GM19395 (cell line): ENCODE data around the gene PPM1J.
"Not testable (repeated sequence)": the region's sequence is repeated elsewhere in the genome, so short reads cannot be mapped to it uniquely, and the experiment has no call there.

Source experiments
- ATAC-seq: cut with Tn5 transposase; IDR thresholded peaks from one replicate; pipeline ENCODE4 v1.9.1; 2021; ENCODE audit warnings: mild to moderate bottlenecking, moderate library complexity; ENCODE audit not compliant: unreplicated experiment

PPM1J gene

DNA sequence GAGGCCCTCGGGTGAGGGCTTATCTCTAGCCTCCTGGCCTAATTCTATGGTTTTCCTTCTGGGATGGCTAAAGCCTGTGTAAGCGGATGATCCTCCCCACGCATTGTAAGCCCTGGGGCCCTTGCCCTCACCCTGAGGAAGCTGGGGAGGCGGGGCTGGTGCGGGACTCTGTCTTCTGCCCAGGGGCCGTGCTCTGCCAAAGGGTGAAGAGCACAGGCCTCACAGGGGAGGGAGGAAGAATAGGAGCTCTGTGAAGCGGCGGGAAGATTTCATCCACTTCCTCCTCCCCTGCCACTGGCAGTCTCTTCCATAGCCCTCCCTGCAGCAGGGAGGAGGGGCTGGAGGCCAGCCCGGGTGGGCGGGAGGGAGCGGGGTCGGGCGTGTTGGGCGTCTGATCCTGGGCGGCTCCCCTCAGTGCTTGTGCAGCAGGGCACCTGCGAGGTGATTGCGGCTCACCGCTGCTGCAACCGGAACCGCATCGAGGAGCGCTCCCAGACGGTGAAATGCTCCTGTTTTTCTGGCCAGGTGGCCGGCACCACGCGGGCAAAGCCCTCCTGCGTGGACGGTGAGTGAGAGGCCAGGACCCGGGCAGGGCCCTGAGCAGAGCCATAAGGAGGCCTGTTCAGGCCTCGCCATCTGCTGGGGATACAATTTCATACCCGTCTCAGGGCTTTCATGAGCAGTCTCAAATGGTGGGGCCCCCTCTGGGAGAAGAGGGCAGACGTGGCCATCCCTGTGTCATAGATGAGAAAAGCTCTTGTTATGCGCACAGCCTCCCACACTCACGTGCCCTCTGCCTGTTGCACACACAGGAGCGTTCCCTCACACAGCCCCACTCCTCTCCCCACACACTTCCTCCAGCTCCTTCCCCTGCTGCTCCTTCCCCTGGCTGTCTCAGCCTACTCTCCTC is 7.7 kb upstream of the PPM1J start:
- ATAC-seq, result no peak

DNA sequence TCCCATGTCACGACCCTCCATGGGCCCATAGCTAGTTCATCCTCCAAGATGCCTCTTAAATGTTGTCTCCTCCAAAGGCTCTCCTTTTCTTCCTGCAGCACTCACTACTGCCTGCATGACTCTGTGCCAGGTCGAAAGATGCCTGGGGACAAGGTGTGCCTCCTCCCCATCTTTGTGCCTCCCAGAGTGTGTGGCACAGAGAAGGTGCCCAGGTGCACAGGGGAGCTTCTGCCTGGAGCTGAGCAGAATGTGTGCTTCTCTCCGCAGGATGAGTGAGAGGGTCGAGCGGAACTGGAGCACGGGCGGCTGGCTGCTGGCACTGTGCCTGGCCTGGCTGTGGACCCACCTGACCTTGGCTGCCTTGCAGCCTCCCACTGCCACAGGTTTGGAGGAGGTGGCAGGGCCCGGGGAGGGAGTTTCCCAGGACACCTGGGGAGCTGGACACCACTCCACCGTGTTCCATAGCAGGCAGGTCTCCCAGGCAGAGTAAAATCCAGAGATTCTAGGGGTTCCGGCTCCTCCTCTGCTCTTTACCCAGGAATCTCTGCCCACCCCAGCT is 6.9 kb upstream of the PPM1J start:
- ATAC-seq, result no peak

DNA sequence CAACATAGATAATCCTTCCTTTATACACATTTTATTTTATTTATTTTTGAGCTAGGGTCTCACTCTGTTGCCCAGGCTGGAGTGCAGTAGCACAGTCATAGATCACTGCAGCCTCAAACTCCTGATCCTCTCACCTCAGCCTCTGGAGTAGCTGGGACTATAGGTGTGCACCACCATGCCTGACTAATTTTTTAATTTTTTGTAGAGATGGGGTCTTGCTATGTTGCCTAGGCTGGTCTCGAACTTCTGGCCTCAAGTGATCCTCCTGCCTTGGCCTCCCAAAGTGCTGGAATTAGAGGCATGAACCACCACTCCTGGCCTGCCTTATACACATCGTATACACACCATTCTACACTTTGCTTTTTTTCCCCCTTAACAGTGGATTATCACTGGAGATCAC is 6.2 kb upstream of the PPM1J start:
- not testable (repeated sequence) for ATAC-seq

DNA sequence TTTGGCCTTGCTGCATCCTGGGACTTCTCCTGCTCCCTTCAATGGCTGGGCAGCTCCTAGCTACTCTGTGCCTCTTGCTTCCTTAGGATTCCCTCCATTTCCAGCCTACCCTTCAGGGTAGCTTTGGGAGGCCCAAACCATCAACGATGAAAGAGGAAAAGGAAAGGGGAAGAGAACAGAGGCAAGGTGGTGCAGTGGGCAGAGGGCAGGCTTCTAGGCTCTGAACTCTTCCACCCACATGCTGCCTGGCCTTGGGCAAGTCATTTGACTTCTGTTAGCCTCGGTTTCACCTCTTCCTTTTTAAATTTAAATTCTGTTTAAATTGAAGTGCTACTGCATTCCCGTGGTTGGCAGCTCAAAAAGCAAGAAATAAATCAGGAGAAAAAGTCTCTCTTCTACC is 5.7 kb upstream of the PPM1J start:
- no peak for ATAC-seq

DNA sequence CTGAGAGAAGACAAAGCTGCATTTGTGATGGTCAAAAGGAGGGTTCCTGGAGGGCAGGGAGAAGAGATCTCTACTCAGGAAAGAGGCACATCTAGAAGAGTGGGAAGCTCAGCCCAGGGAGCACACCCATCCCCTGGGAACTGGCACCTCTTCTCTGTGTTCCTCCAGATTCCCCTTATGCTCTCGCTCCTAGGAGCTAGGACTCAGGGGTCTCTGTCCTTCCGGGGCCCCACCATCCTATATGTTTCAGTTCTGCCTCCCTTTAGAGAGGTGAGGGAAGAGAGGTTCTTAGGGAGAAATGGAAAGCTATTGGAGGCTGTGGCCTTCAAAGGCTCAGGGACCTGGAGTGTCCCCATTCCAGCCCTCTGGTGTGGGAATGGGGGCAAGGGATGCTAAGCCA is 4.6 kb upstream of the PPM1J start:
- ATAC-seq, result no peak

DNA sequence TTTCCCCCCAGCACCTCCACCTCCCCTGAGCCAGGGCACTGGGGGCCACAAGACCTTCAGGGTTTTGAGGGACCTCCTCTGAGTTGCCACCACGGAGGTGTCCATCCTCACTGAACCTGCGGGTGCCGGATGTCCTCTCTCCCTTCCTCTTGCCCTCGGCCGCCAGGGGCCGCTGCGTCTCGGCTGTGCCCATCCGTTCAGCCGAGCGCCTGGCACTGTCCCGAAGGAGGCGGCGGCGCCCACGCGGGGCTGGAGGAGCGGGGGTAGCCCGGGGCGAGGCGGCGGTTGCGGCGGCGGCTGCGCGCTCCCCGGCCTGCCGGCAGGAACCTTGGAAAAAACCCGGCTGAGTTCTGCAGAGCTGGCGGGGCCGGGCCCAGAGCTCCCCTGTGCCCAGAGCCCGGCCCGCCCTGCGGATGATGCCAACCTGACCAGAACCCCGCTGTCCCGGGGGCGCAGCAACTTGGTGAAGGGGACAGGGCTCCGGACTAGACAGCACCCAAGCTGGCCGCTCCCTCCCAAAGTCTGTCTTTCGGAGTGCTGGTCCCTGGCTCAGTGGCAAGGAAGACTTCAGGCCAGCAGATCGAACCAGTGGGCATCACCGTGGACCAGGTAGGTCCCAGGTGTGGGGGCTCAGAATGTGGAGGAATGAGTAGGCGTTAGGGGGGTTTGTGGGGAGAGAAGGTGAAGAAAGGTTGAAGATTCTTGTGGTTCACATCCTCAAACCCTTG is 3.7 kb upstream of the PPM1J start:
- no peak for ATAC-seq

DNA sequence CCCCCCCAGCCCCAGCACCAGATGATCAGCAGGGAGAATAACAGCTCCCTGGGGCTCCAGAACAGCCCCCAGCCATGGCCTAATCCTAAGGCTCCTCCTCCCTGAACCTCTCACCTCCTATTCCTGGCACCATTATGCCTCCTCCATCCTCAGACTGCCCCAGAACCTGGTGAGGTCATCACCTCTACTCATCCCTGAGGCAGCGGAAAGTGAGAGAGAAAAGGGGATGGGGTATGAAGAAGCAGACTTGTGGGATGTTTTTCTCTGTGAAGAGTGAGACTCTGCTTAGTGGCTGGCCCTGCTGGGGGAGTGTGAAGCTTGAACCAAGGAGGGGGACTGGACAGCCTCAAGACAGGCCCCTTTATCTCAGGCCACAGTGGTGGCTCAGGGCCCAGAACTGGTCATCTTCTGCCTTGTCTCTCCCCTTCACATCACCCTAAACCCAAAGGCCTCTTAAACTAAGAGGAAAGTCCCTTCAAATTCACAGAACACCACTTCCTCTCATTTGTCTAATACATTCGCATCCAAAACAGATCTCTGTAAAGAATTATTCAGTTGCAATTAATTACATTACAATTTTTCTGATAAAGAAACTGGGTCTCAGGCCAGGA is 2.2 kb upstream of the PPM1J start:
- ATAC-seq, result no peak

DNA sequence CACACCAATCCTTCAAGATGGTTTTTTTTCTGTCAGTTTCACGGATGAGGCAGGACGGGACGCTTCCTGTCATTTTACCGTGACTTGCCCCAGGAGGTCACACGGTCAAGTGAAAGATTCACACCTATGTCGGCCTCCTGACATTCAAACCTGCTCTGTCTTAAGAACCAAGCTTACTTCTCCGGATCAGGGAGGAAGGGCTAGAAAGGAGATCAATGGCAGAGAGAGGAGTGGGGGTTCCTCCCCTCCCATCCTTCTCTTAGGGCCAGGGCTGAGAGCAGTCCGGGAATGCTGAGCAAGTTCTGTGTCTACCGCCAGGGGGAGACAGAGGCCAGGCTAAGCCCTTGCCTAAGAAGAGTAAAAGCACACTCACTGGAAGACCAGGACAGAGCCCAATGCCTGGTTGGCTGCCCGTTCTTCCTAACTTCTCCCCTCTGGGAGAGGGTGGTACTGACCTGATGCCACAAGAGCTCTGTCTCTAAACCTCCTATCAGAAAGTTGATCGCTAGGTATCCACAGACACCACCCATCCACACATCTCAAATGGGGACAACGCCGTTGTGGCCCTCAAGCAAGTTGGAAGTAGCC is 1.1 kb upstream of the PPM1J start:
- peak; percentile 44 for ATAC-seq

DNA sequence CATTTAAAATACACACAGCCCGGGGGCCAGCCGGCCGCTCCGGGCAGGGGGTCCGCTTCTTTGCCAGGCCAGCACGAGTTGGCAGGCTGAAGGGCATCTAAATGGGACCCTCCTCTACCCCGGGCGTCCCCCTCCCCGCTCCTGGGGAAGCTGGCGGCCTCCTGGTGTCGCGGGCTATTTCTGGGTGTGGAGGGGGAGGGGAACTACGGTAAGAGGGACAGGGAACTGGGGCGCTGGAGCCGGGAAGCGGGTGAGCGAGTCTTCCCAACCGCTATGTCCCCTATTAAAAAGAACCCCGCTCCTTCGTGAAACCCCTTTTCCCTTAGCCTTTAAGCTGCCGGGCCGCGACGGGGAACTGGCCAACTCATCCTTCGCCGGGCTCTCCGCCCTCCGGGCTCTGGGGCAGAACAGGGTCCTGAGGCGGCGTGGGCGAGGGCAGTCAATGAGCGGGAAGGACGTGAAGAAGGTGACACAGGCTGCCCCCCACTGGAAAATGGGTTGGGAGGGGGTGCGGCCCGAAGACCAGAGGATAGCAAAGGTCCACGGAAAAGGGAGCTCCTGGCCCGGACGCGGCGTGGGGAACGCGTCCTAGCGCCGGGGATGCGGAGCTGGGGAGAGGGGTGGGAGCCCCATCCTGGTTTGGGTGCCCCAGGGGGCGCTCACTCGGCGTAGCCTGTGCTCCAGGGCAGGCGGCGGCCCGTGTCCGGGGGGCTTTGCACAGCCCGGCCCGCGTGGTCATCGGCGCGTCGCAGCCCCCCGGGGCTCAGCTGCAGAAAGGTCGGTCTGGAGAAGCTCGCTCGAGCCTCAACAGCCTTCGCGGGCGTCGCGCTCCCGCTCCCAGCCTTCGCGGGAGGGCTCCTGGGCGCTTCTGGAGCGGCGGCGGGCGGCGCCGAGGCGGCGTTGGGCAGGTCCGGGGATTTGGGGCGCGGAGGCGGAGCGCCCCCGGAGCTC is 544 bp downstream of the PPM1J start:
- ATAC-seq, result peak; percentile 7

DNA sequence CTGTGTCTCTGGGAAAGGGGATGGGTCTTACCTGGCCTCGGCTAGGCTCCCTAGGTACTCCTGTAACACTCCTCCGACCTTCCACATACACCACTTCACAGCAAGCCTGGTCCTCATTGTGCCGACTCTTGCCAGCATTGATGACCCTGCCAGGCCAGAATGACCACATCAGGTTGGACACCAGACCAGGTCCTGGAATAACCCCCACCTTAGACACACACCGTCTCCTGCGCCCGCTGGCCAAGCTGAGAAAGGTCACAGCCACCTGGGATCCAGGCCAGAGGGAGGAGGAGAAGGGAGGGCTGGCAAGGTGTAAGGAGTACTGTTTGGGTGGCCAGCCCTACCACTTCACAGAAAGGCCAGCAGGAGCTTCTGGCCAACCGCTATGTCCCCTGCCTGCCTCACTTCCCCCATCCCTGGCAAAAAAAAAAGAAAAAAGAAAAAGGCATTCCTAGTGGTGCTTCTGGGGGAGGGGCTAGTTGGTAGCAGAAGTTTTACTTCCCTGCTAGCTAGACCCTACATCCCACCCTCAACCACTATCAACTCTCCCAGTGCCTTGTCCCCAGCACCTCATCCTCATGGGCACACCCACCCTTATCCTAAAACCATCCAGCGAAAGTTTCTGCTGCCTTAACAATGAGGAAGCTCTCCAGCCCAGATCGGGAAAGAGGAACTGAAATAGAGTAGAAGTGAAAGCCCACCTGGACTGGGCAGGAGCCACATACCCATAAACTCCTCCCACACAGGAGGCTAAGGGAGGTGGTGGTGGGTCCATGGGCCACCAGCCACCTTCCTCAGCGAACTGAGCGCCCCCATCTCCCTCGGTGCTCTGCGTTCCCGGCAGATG is 1.4 kb downstream of the PPM1J start:
- ATAC-seq, result peak; percentile 37

DNA sequence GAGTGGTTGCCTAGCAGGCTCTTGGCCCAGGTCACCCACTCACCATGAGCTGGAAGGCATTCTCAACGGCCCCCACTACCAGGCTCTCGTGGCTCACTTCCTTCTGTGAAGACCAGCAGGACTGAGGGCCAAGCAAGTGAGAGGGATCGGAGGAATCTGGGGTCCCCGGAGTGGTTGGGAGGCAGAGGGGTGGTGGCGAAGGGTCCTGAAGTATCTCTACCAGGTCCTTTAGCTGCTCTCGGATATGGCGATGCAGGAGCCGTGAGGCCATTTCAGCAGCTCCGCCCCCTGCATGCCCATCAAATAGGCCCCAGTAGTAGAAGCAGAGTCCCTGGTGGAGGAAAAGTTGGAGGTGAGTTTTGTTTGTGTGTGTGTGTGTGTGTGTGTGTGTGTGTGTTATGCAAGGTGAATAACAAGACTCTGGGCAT is 2.4 kb downstream of the PPM1J start:
- ATAC-seq, result no peak

DNA sequence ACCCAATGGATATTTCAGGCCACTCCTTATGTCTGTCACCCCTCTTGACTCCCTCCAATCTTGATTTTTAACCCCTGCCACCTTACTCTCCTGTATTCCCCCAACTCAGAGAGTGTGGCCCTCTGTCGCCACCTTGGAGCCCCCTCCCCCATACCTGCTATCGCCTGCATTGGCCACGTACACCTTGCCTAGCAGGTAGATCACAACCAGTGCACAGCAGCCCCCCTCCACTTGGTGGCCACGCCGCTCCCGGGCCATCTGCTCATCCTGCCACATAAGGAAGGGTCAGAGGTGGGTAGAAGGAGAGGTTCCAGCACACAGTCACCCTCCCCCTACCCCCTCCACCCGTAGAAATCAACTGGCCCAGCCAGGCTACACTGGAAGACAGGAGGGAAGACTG is 2.9 kb downstream of the PPM1J start:
- ATAC-seq, result no peak

DNA sequence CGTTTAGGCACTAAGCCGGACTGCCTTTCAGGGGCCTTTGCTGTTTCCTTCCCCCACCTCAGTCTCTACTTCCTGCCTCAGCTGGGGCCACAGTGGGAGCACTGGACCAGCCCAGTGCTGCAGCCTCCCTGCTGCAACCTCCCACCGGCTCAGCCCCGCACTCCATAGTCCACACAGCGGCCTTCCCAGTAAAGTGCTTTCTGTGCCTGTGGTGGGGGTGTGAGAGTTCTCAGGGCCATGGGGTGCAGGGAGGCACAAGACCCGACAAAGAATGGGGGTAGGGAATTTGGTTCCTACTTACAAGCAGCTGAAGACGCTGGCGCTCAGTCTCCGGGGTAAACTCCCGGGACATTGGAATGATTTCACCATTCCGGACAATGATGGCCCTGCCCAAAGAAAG is 3.5 kb downstream of the PPM1J start:
- no peak for ATAC-seq

DNA sequence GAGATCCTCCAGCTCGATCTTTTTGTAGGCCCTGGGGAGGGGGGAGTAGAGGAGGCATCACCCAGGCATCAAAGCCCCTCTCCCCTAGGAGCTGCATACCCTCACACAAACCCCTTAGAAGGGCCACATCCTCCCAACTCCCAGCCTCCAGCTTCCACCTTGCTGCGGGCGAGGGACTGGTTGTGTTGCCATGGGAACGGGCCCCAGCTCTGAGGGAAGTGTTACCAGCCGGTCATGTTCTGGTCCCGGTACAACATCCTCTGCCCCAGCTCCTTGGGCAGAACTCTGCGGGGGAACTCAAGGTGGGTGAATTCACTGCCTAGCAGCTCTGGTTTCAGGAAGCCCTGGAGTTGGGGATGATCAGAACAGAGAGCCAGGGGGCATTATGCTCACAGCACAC is 4.1 kb downstream of the PPM1J start:
- ATAC-seq, result no peak

DNA sequence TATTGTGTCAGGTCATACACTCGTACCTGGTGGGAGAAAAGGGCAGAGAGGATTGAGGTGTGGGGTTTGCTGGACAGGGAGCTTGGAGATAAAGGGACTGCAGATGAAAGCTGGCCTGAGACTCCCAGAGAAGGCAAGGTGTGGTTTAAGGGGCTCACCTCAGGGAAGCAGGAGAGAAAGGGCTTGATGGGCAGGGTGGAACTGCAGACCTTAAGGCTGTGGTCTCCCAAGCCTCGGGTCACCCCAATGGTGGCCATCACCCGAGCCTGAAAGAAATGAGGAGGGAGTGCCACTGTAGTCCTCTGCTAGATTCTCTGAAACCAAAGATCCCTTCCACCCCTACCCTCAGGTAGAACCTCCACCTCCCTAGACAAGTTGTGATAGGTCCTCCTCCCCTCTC is 4.5 kb downstream of the PPM1J start:
- ATAC-seq, result no peak

DNA sequence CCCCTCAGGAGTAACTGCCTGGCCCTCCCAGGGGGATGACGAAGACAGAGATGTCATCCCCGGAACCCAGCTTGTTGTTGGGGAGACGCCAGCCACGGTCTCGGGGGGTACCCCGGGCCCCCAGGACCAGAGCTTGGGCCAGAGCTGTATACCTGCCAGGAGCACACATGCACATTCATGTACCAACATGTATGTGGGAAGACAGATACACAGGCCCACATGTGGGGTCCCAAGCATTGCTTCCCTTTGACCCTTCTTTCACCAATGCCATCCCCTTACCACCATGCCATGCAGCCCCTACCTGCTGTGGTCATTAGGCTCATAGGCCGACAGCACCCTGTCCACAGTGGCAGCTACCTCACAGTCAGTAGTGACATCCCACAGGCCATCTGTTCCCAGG is 5.0 kb downstream of the PPM1J start:
- ATAC-seq, result no peak

DNA sequence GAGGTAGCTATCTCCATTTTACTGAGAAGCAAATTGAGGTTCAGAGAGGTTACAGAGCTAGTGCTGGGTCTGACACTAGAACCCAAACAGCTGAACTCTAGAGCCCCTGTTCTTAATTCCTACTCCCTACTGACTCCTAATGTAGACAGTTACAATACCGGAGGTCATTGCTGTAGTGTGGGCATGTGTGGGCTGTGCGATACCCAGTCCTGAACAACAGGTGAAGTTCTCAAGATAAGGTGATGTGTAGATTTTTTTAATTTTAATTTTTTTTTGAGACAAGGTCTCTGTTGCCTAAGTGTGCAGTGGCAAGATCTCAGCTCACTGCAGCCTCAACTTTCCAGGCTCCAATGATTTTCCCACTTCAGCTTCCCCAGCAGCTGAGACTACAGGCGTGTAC is 6.6 kb downstream of the PPM1J start:
- ATAC-seq, result no peak

DNA sequence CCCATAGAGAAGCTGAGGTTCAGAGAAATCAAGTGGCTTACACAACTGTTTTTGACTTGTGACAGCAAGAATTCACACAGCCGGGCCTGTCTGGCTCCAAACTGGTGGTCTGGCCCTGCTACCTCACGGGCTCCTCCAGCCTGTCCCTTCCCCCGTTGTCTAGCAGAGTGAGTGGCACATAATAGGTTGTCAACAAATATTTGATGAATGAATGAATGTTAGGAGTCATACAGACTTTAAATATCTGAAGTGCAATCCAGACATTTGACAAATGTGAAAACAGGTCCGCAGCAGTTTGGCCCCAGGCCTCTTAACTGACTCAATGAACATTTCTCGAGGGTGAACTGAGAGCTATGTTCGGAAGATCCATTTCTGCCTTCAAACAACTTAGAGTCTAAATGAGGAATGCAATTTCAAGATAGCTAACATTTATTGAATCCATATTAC is 7.1 kb downstream of the PPM1J start:
- ATAC-seq, result no peak
